HepG2 (cell line): ENCODE data around the gene SLC25A17. TPM values are rescaled to one million over a fixed set of nuclear protein-coding genes. Genes with fewer than 3 reads are reported as not detected.

Experiments used
- ATAC-seq: fragments of 200-7000 bp; cut with Tn5 transposase; 3 replicates; pipeline ENCODE4 v1.9.1; 2020; ENCODE audit warnings: mild to moderate bottlenecking, moderate library complexity
- BruUV-seq: library from RNA; stranded (reverse); fragments of 400-500 nt; replicated peaks from 2 replicates; lab custom pipeline; 2021; lab: Mats Ljungman, UMichigan
- CTCF ChIA-PET: fragments of 300-600 bp; formaldehyde crosslinking; extraction: SDS; loops from one replicate; lab custom pipeline; 2021; ENCODE audit warnings: low total read pairs, inconsistent platforms, low intra/inter-chr PET ratio; lab: Yijun Ruan, JAX
- POLR2A ChIA-PET: fragments of 350-600 bp; sonication (Branson Sonifier 250); formaldehyde crosslinking; loops from one replicate; lab custom pipeline; 2020; ENCODE audit warnings: antibody characterized with exemption, inconsistent platforms; lab: Yijun Ruan, JAX
- DNase-seq: peaks from one replicate; pipeline ENCODE4 v3.0.0-alpha.2; 2015; ENCODE audit warnings: low spot score
- FAIRE-seq: peaks from 3 replicates; lab custom pipeline; 2011; peaks lifted over from hg19 to GRCh38; lab: Jason Lieb, UNC
- H2AFZ ChIP-seq: one replicate; pipeline ENCODE4 v1.6.1; 2011; ENCODE audit warnings: low read length, inconsistent platforms
- H3K27ac ChIP-seq: fragments of 300-600 bp; 3 replicates; pipeline ENCODE4 v1.8.0; 2011; ENCODE audit warnings: mixed run types, mild to moderate bottlenecking, mixed read lengths, low read length, inconsistent platforms; ENCODE audit not compliant: insufficient read depth; ENCODE audit errors: extremely low read length
- H3K27me3 ChIP-seq, 2 experiments: fragments of 200-600 bp in 1 of 2; 2 replicates in 1 of 2; 3 replicates in 1 of 2; pipeline versions ENCODE4 v1.6.0 to v1.8.0; 2011; ENCODE audit warnings: low read length in 2 of 2, mild to moderate bottlenecking in 2 of 2, moderate library complexity in 2 of 2, inconsistent platforms in 1 of 2; ENCODE audit not compliant: insufficient read depth in 2 of 2, control insufficient read depth in 1 of 2
- H3K36me3 ChIP-seq, 2 experiments: fragments of 200-600 bp in 1 of 2; replicated peaks in 1 of 2; 2 replicates in 1 of 2; 3 replicates in 1 of 2; pipeline versions ENCODE4 v1.5.1 to v1.8.0; 2011; ENCODE audit warnings: low read length in 2 of 2, inconsistent platforms in 1 of 2; ENCODE audit not compliant: insufficient read depth in 2 of 2, control insufficient read depth in 1 of 2
- H3K4me1 ChIP-seq: 2 replicates; pipeline ENCODE4 v1.5.1; 2012; ENCODE audit warnings: low read length, inconsistent platforms; ENCODE audit not compliant: insufficient read depth
- H3K4me2 ChIP-seq: 2 replicates; pipeline ENCODE4 v1.6.0; 2011; ENCODE audit warnings: low read depth, low read length, inconsistent platforms
- H3K4me3 ChIP-seq, 3 experiments: fragments of 200-600 bp in 1 of 3; sonication (generic), shearing (Covaris generic) in 1 of 3; replicated peaks in 1 of 3; 2 replicates each; pipeline ENCODE4 v1.5.1; 2011 to 2016; ENCODE audit warnings: low read length in 3 of 3, inconsistent platforms in 2 of 3, low read depth in 2 of 3, mild to moderate bottlenecking in 2 of 3, control low read depth in 1 of 3, mixed read lengths in 1 of 3; ENCODE audit not compliant: insufficient read depth in 1 of 3
- H3K79me2 ChIP-seq: one replicate; pipeline ENCODE4 v1.6.1; 2011; ENCODE audit warnings: low read length, inconsistent platforms; ENCODE audit not compliant: insufficient read depth
- H3K9ac ChIP-seq: 2 replicates; pipeline ENCODE4 v1.6.0; 2011; ENCODE audit warnings: mild to moderate bottlenecking, low read depth, low read length, inconsistent platforms; ENCODE audit not compliant: insufficient read depth
- H3K9me3 ChIP-seq: 2 replicates; pipeline ENCODE4 v1.5.1; 2012; ENCODE audit warnings: mild to moderate bottlenecking, low read length
- H4K20me1 ChIP-seq: 2 replicates; pipeline ENCODE4 v1.6.0; 2011; ENCODE audit warnings: inconsistent platforms, mild to moderate bottlenecking, low read length, moderate library complexity; ENCODE audit not compliant: insufficient read depth
- ARID2 ChIP-seq: sonication (generic); formaldehyde crosslinking; IDR thresholded peaks from 2 replicates; pipeline ENCODE4 v1.8.1; 2022; ENCODE audit warnings: mild to moderate bottlenecking, missing genetic modification reagents, borderline replicate concordance
- EHMT2 ChIP-seq: fragments of 200-600 bp; sonication (generic); IDR thresholded peaks from 2 replicates; pipeline ENCODE4 v1.7.0; 2017; ENCODE audit warnings: antibody characterized with exemption, low read depth, low read length, borderline replicate concordance
- KLF13 ChIP-seq: sonication (generic); formaldehyde crosslinking; IDR thresholded peaks from 2 replicates; pipeline ENCODE4 v1.4.0; 2020; ENCODE audit warnings: mild to moderate bottlenecking, missing genetic modification reagents
- MBNL3 ChIP-seq: fragments of 250-450 bp; sonication (Bioruptor Pico); conservative IDR thresholded peaks from 2 replicates; pipeline ENCODE4 v1.8.0; 2022; ENCODE audit warnings: mild to moderate bottlenecking, inconsistent platforms
- MED1 ChIP-seq: sonication (generic); formaldehyde crosslinking; IDR thresholded peaks from 2 replicates; pipeline ENCODE4 v1.4.0; 2020; ENCODE audit warnings: missing genetic modification reagents
- MLLT10 ChIP-seq: sonication (generic); formaldehyde crosslinking; IDR thresholded peaks from 2 replicates; pipeline ENCODE4 v1.4.0; 2020; ENCODE audit warnings: missing genetic modification reagents
- MTF1 ChIP-seq: sonication (generic); formaldehyde crosslinking; IDR thresholded peaks from 2 replicates; pipeline ENCODE4 v1.5.0; 2020; ENCODE audit warnings: missing genetic modification reagents
- RFXAP ChIP-seq: sonication (generic); formaldehyde crosslinking; IDR thresholded peaks from 2 replicates; pipeline ENCODE4 v1.4.0; 2020; ENCODE audit warnings: missing genetic modification reagents, borderline replicate concordance
- SIN3A ChIP-seq: IDR thresholded peaks from 2 replicates; pipeline ENCODE4 v1.6.1; 2011; ENCODE audit warnings: low read depth, mild to moderate bottlenecking, control low read depth, low read length, borderline replicate concordance
- SMARCC2 ChIP-seq: fragments of 450-650 bp; IDR thresholded peaks from 2 replicates; pipeline ENCODE4 v1.6.1; 2017; ENCODE audit warnings: antibody characterized with exemption, mild to moderate bottlenecking
- SUZ12 ChIP-seq: fragments of 150-350 bp; IDR thresholded peaks from 2 replicates; pipeline ENCODE4 v1.6.1; 2014; ENCODE audit warnings: low read depth, low read length
- TGIF2 ChIP-seq: IDR thresholded peaks from 2 replicates; pipeline ENCODE4 v1.6.1; 2016; ENCODE audit warnings: control low read depth, missing compliant biosample characterization
- ZNF263 ChIP-seq: sonication (generic); formaldehyde crosslinking; IDR thresholded peaks from 2 replicates; pipeline ENCODE4 v1.4.0; 2020; ENCODE audit warnings: missing genetic modification reagents
- ZNF331 ChIP-seq: sonication (generic); formaldehyde crosslinking; IDR thresholded peaks from 2 replicates; pipeline ENCODE4 v1.4.0; 2020; ENCODE audit warnings: missing genetic modification reagents
- WGBS: methylation state at CpG from one replicate; pipeline ENCODE4 v1.1.6; 2017; ENCODE audit warnings: low lambda C conversion rate; 5-methylcytosine and 5-hydroxymethylcytosine counted together
- in situ Hi-C: cut with HindIII; loops from 2 replicates; pipeline ENCODE4 v1.10.0; 2017; ENCODE audit warnings: low pct_unique_long_range_greater_than_20kb; ENCODE audit not compliant: extremely low pct_ligation_motif_present
- intact Hi-C: fragments of 100-400 bp; cut with micrococcal nuclease; formaldehyde crosslinking; loops from one replicate; pipeline ENCODE4 v1.10.0; 2022; ENCODE audit not compliant: unreplicated experiment
- polyA plus RNA-seq, 8 experiments: library from polyadenylated mRNA; depleted of rRNA in 3 of 8; stranded (reverse) in 7 of 8; unstranded in 1 of 8; fragments of >200 nt; fragmentation: Illumina TruSeq in 4 of 8; extraction: Trizol in 4 of 8; gene quantifications; 2 replicates each; pipeline versions ENCODE4 v1.2.1 to v1.2.3, GENCODE V29; 2011 to 2016; ENCODE audit warnings: low read depth in 4 of 8, missing spikeins in 1 of 8, mixed read lengths in 1 of 8; ENCODE audit not compliant: insufficient read depth in 1 of 8
- total RNA-seq, 5 experiments: library from RNA; depleted of rRNA; stranded (reverse); fragments of >200 nt; fragmentation: Illumina TruSeq; extraction: Trizol; gene quantifications; 2 replicates each; pipeline ENCODE4 v1.2.3, GENCODE V29; 2016; ENCODE audit warnings: low read depth in 1 of 5
- TF ChIP-seq, protein P1 (sequence below): sonication (generic); formaldehyde crosslinking; IDR thresholded peaks from 2 replicates; pipeline ENCODE4 v1.9.0; 2022; ENCODE audit warnings: missing genetic modification reagents, mild to moderate bottlenecking, borderline replicate concordance
- TF ChIP-seq, protein P2 (sequence below): sonication (generic); formaldehyde crosslinking; IDR thresholded peaks from 2 replicates; pipeline ENCODE4 v1.4.0; 2020; ENCODE audit warnings: missing genetic modification reagents

The SLC25A17 gene
- total and polyA plus RNA-seq, 2 of the 13 experiments (the other 11 are each of a cell fraction or from before 2014, with no cell fraction given), result 15.7 to 27.9 TPM

DNA sequence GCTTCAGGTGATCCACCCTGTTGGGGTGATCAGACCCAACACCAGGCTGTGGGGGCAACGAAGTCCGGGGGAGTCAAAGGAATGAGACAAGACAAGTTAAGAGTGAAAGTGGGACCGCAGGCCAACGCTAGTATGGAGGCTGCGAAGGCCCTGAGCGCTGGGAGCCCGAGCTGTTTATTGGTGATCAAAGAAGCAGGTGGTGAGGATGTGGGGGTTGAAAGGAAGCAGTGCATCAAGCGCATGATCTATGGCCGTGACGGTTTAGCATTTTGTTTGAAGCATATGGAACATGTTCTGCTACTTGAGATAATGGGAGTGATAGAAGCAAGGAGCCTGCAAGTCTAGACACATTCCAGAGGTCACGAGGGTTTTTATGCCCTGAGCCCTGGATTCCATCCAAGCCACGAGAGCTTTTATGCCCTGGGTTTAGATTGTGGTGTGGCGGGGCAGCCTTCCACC is 90.4 kb downstream of the SLC25A17 start:
- intact Hi-C loops, result no loop called here
- Histone ChIP-seq H3K4me2 (no peak overlapping the region), H3K36me3 (no peaks in the 10 kb centered on the region), H3K9ac (no peak overlapping the region), H2AFZ (no peak overlapping the region), H4K20me1 (no peaks in the 10 kb centered on the region), H3K4me1 (peaks cover 23% of the 10 kb centered on the region), H3K27ac (no peak overlapping the region), H3K9me3 (no peaks in the 10 kb centered on the region)
- POLR2A ChIA-PET, result interaction anchor here (1.2 kb wide), 1 partner anchor 14 kb away, joined by 3 read pairs; no protein-coding TSS in a partner anchor
- ATAC-seq (no peak), FAIRE-seq (no peak)
- in situ Hi-C loops, result no loop called here
- CTCF ChIA-PET, result no interaction called here
- BruUV-seq, result no TSS peak
- TF ChIP-seq, protein P1, sequence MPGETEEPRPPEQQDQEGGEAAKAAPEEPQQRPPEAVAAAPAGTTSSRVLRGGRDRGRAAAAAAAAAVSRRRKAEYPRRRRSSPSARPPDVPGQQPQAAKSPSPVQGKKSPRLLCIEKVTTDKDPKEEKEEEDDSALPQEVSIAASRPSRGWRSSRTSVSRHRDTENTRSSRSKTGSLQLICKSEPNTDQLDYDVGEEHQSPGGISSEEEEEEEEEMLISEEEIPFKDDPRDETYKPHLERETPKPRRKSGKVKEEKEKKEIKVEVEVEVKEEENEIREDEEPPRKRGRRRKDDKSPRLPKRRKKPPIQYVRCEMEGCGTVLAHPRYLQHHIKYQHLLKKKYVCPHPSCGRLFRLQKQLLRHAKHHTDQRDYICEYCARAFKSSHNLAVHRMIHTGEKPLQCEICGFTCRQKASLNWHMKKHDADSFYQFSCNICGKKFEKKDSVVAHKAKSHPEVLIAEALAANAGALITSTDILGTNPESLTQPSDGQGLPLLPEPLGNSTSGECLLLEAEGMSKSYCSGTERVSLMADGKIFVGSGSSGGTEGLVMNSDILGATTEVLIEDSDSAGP (CRISPR knock-in tag), result no peak
- TF ChIP-seq SUZ12, result no peak
- TF ChIP-seq TGIF2 (CRISPR knock-in tag), result no peak
- no peak for TF ChIP-seq KLF13 (CRISPR knock-in tag)
- TF ChIP-seq ZNF331 (CRISPR knock-in tag), result no peak
- no peak for TF ChIP-seq EHMT2
- TF ChIP-seq RFXAP (CRISPR knock-in tag), result no peak
- TF ChIP-seq MBNL3 (CRISPR knock-in tag), result no peak
- TF ChIP-seq, protein P2, sequence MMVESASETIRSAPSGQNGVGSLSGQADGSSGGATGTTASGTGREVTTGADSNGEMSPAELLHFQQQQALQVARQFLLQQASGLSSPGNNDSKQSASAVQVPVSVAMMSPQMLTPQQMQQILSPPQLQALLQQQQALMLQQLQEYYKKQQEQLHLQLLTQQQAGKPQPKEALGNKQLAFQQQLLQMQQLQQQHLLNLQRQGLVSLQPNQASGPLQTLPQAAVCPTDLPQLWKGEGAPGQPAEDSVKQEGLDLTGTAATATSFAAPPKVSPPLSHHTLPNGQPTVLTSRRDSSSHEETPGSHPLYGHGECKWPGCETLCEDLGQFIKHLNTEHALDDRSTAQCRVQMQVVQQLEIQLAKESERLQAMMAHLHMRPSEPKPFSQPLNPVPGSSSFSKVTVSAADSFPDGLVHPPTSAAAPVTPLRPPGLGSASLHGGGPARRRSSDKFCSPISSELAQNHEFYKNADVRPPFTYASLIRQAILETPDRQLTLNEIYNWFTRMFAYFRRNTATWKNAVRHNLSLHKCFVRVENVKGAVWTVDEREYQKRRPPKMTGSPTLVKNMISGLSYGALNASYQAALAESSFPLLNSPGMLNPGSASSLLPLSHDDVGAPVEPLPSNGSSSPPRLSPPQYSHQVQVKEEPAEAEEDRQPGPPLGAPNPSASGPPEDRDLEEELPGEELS (CRISPR knock-in tag), result no peak
- TF ChIP-seq MLLT10 (CRISPR knock-in tag), result no peak
- no peak for TF ChIP-seq SMARCC2
- TF ChIP-seq ARID2 (CRISPR knock-in tag), result no peak
- no peak for TF ChIP-seq ZNF263 (CRISPR knock-in tag)
- TF ChIP-seq MED1 (CRISPR knock-in tag), result no peak
- TF ChIP-seq MTF1 (CRISPR knock-in tag), result no peak
- TF ChIP-seq SIN3A, result no peak
- TF ChIP-seq, all 625 proteins: peak for 0
- 53% methylated on average over 11 of the region's 13 CpGs for WGBS
- DNase-seq, result no peak
- Histone ChIP-seq H3K79me2 (no peaks in the 10 kb centered on the region), H3K4me3 (no peak overlapping the region), H3K27me3 (no peaks in the 10 kb centered on the region; a peak in 1 of 5 replicates)
